NCI-H446 treated with DMSO at 0.1 percent for 48 hours (cell line): ENCODE measurements around the gene MED13L.
A peak's percentile ranks its signal among the peaks of the same experiment; 100 is the strongest.

Source experiments
- DNase-seq: peaks from one replicate; lab custom pipeline; 2025; lab: John Stamatoyannopoulos, UW

Gene MED13L

GRCh38 chr12:116182359-116183063, 95.0 kb downstream of the MED13L start:
- no peak for DNase-seq

- no peak for DNase-seq
Measured at GRCh38 chr12:116180448-116180847, 97.0 kb downstream of the MED13L start.

DNA sequence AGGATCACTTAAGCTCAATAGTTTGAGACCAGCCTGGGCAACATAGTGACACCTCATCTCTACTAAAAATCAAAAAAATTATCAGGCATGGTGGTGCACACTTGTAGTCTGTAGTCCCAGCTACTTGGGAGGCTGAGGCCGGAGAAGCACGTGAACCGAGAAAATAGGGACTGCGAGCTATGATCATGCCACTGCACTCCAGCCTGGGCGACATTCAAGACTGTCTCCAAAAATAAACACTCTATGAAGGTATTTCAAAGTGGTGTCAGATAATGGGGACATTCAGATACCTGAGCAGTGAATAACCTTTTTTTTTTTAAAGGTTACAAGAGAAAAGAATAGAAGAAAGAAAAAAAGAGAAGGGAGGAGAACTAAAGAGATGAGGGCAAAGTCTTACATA, 98.1 kb downstream of the MED13L start:
- DNase-seq: no peak

DNA sequence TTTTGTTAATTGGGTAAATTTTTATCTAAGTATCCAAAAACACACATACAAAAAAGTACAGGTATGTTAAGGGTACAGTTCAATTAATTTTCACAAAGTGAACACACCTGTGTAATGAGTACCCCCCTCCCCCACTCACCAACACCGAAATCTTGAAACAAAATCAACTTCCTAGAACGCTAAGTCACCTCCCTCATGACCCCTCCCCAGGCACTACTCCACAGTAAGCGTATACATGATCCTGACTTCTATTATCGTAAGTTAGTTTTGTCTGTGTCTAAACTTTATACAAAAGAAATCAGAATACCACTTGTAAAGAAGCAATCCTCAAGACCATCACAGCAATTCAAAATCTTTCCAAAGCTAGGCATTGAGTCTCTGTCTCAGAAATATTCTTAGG, 100.5 kb downstream of the MED13L start:
- no peak for DNase-seq

DNA sequence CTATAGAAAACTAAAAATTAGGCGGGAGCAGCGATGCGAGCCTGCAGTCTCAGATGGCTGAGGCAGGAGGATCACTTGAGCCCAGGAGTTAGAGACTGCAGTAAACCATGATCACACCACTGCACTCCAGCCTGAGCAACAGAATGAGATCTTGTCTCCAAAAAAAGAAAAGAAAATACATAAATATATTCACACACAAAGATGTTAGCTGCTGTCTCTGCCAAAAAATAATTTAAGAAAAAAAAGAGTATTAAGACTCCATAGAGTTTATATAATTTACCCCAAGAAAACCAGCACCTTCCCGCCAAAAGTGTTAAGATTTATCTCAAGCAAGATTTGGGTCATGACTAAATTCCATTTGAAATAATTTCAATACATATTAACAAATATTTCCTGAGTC, 102.6 kb downstream of the MED13L start:
- DNase-seq: no peak

GRCh38 chr12:116174006-116174405, 103.5 kb downstream of the MED13L start:
- DNase-seq: no peak

DNA sequence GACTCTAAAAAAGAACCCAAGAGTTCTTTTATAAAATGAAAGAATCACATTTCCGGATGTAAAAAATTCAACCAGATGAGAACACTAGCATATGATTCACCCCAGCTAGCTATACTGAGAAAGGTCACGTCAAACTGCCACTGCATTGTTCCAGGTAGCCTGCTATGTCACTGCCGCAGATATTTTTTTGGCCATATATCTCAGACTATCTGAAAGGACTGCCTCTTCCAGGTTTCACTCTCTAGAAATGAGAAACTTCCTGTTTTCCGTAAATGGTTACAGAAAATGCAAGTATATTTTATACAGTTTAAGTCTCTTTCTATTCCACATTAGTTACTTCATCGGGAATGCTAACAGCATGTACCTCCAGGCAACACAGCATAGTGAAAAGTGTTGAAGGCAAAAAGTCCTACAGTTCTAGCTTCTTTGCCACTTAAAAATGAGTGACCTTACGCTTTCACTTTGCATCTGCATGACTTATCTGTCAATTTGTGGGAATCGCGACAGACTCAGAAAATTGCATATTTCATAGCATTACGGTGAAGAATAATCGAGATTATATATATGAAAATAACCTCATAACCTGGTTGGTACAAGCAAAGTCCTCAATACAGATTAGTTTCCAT, 105.2 kb downstream of the MED13L start:
- DNase-seq: no peak

DNA sequence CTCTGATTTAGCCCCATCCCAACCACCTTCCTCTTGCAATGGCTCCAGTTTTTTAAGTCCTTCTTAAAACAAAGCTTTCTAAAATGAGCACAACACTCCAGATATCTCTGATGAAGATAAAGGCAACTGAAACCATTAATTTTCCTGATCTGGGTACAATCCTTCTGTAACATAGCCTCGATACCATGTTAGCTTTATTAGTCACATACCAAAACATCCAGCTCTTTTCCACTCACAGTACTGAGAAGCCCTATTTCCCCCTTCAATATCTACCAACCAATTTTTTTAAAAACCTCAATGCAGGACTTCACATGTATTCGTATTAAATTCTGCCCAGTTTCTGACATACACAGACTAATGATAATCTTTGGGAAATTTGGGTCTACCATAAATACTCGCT, 105.9 kb downstream of the MED13L start:
- DNase-seq: no peak

DNA sequence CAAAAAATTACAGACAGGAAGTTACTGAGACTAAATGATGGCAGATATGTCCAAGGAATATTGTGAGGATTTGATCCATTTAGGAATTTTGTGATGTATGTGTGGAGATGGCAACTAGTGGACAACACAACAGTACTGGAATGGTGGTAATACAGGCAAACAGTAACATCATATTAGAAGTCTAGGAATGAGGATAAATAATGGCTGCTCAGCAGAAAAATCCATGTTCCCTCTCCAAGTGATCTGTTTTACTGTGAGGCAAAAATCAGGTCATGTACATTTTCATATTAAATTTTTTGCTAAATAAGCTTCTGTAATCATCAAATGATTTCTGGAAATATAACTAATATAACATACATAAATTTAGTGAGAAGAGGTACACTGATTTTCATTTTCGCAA, 108.4 kb downstream of the MED13L start:
- DNase-seq: no peak

GRCh38 chr12:116166306-116166705, 111.2 kb downstream of the MED13L start:
- DNase-seq: no peak

DNA sequence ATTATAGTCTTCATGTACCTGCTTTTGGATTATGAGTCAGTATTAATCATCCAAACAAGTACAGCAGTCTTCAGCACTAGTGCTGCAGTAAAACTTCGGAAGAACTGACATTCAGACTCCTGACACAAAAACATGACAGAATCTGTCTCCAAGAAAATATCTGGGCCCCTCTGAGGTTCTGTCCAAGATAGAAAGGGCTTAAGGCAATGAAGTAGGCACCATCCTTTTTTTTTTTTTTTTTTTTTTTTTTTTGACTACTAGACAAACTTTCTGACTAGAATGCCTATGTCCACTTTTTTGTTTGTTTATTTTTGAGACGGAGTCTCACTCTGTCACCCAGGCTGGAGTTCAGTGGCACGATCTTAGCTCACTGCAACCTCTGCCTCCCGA, 112.5 kb downstream of the MED13L start:
- DNase-seq: no peak

GRCh38 chr12:116164250-116165035, 113.0 kb downstream of the MED13L start:
- no peak for DNase-seq

DNA sequence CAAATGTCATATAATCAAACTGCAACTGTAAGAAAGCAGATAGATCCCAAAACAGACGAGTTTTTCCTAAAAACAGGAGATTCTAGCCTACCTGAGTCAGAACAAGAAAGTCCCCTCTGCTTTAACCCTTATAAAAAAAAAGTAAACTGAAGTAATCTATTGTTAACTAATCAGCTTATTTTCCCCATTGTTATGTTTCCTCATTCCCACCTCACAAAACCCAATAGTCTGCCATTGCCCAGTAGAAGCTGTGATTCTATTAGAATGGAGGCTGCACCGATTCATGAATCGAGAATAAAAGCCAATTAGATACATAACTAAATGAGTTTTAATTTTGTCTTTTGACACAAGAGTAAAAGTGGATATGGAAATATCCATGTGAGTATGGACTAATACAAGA, 115.4 kb downstream of the MED13L start:
- no peak for DNase-seq

DNA sequence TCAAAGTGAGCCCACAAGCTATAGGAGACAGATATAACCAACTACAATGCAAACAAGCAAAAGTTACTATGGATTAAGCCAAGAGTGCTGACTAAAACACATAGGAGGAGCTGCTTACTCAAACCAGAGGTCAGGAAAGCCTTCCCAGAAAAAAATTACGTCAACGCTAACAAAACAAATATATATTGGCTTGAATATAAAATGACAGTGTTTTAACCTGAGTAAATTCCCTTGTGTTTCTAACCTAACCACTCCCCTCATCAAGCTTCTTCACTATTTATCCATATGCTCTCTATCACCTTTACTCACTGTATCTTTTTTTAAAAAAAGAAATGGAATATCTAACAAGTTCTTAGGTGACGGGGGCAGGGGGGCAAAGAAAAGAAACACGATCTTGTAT, 115.9 kb downstream of the MED13L start:
- DNase-seq: no peak

DNA sequence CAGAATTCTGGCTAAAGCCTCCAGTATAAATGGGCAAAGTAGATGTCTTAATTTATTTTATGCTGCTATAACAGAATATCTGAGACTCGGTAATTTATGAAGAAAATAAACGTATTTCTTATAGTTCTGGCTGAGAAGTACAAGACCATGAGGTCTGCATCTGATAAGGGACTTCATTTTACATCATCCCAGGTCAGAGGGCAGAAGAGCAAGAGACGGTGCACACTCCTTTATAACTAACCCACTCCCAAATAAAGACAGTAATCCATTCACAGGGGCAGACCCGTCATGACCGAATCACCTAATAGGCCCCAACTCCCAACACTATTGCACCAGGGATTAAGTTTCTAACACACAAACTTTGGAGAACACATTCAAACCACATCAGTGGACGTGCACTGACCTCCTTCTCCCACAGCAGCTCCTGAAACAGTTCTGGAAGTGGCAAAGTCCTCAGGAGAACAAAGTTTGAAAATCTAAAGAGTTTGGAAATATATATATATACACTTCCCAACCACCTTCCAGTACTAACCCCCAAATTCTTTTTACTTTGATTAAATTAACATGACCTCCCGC, 116.5 kb downstream of the MED13L start:
- no peak for DNase-seq

- no peak for DNase-seq
Measured at GRCh38 chr12:116160231-116160630, 117.3 kb downstream of the MED13L start.

DNA sequence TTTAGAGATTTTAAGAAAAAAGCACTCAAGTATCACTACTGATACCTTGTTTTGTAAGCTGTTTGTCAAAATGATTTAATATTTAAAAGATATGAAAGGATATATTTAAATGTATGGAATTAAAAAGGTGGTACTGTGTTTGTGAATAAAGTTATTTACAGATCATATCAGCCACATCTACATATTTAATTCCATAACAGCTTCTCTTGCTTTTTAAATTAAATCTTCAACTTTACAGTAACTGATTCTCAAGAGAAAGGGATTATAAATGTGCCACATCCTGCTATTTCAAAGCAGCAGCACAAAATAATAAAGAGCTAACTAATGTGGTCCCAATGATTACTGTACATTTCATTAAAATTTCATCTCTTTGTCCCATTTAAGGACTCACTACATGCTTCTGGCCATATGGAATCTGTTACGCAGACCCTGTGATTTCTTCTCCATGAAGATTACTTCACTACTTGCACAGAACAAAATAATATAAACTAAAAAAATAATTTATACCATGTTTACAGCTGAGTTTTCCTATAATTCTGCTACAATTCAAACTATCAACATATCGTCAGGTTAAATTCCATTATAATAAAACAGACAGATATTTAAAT, 117.8 kb downstream of the MED13L start:
- DNase-seq: no peak

GRCh38 chr12:116159175-116159574, 118.3 kb downstream of the MED13L start:
- peak; percentile 62 for DNase-seq

GRCh38 chr12:116157845-116158267, 119.6 kb downstream of the MED13L start:
- DNase-seq: no peak

DNA sequence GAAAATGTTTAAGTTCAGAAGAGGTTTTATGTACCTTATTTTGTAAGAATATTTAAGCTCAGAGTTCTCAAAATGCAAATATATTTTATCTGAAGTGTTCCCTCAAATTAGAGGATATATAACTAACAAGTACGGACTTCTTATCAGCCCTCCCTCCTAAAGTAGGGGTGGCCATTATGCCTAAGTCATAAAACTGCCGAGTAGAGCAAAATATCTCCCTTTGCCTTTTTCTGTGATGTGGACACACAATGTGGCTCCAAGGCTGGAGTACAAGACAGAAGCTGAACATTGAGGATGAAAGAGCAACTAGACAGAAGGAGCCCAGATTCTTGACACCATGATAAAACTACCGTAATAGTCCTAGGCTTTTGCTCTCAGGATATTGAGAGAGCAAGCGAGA, 120.9 kb downstream of the MED13L start:
- no peak for DNase-seq

DNA sequence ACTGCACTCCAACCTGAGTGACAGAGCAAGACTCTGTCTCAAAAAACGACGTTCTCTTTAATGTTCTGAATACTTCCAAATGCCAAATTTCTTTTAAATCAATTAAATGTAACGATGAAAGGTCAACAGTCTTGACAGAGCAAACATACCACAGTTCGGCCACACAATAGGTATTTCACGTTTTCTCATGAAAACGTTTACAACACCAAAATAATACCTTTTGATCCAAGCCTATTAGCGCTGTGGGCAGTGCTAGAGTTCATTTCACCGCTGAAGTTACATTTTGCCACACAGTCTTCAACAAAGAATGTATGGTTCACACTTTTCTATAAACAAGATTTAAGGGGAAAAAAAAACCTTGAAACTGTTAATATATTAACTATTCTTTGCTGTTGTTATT, 122.1 kb downstream of the MED13L start:
- no peak for DNase-seq

DNA sequence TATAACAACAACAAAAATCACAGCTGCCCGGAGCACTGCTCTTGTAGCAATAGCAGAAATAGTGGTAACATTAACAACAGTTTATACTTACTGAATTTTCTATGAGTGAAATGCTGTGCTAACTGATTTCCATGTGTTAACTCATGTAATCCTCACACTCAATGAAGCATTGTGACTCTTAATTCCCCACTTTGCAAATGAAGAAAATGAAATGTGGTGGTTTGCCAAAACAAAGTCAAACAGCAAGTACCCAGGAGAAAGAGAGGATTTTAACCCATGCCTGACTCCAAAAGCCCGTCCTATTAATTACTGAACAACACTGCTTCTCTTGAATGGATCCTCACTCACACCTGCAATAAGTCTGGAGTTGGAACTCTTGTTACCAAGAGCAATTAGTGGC, 123.5 kb downstream of the MED13L start:
- DNase-seq: no peak
